Measurements from ENCODE around the gene NELFA.
A peak's percentile ranks its signal among the peaks of the same experiment; 100 is the strongest.
"Not testable (repeated sequence)": the region's sequence is repeated elsewhere in the genome, so short reads cannot be mapped to it uniquely, and the experiment has no call there.

NELFA gene

DNA sequence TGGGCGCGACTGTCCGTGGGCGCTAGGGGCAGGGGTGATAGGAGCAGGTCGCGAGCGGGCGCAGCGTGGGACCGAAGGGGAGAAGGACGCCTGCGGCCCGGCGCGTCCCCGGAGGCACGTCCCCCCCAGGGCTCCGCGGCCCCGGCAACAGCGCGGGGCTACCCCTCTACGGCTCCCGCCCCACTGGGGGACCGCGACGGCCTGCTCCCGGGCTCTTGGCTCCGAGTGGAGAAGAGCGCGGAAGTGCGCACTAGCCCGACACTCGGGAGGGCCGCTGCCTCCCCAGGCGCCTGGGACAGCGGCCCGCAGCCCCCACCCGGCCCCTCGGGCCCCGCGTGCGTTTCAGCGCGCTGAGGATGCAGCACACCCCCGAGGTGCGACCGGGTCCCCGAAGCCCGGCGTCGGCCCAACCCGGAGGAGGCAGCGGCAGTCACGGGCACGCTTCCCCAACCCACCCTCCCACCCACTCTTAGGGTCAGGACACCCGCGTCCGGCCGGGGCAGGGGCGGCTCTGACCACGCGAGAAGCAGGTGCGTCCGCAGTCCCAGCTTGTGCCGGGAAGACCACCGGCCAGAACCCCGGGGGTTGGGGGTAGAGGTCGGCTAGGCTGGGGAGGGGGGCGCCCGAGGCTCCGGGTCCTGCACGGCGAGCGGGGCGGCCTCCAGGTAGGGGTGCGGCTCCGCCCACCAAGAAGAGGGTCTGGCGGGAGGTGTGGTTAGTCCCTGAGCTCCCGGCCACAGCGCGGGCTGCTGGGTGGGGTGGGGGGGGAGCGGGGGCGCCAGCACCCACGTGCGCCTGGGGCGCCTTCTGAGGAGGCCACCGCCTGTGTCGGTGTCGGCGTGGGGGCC is 31.8 kb upstream of the NELFA start:
- DNase-seq, result no peak

DNA sequence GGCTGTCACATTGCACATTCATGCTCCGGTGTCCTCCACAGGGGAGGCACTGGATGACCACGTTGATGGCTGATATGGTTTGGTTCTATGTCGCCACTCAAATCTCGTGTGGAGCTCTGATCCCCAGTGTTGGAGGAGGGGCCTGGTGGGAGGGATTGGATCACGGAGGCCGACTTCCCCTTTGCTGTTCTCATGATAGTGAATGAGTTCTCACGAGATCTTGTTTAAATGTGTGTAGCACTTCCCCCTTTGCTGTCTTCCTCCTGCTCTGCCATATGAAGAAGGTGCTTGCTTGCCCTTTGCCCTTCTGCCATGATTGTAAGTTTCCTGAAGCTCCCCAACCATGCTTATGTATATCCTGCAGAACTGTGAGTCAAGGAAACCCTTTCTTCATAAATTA is 28.1 kb upstream of the NELFA start:
- DNase-seq, result no peak

DNA sequence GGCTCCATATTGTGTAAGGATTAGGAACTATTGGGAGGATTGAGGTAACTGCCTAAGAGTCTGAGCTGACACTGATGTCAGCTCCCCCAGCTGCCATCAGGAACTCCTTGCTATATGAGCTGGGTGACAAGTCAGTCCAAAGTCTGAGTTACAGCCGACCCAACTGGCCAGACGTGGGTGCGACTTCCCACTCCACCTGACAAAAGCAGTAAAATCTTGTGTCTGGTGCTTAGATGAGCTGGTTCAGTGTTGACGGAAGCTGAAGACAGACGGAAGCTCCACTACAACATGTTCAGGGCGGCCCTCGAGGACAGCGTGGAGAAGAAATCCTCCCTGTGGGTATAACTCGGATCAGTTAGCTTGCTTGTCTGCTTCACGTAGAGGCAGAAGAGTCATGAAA is 27.6 kb upstream of the NELFA start:
- no peak for DNase-seq

DNA sequence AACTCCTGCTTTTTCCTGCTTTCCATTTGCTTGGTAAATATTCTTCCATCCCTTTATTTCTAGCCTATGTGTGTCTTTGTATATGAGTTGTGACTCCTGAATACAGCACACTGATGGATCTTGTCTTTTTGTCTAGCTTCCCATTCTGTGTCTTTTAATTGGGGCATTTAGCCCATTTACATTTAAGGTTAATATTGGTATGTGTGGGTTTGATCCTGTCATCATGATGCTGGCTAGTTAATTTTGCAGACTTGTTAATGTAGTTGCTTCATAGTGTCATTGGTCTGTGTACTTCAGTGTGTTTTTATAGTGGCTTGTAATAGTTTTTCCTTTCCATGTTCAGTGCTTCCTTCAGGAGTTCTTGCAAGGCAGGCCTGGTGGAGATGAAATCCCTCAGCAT is 22.4 kb upstream of the NELFA start:
- DNase-seq, result not testable (repeated sequence)

DNA sequence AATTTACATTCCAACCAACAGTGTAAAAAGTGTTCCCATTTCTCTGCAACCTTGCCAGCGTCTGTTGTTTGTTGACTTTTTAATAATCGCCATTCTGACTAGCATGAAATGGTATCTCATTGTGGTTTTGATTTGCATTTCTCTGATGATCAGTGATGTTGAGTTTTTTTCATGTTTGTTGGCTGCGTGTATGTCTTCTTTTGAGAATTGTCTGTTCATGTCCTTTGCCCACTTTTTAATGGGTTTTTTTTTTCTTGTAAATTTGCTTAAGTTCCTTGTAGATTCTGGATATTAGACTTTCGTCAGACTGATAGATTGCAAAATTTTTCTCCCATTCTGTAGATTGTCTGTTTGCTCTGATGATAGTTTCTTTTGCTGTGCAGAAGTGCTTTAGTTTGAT is 18.3 kb upstream of the NELFA start:
- DNase-seq, result not testable (repeated sequence)

DNA sequence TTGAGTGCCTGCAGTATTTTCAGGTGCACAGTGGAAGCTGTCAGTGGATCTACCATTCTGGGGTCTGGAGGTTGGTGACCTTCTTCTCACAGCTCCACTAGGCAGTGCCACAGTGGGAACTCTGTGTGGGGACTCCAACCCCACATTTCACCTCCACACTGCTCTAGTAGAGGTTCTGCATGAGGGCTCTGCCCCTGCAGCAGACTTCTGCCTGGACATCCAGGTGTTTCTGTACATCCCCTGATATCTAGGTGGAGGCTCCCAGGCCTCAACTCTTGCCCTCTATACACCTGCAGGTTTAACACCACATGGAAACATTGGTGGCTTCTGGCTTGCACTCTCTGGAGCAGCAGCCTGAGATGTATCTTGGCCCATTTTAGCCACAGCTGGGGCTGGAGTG is 17.0 kb upstream of the NELFA start:
- DNase-seq, result no peak

DNA sequence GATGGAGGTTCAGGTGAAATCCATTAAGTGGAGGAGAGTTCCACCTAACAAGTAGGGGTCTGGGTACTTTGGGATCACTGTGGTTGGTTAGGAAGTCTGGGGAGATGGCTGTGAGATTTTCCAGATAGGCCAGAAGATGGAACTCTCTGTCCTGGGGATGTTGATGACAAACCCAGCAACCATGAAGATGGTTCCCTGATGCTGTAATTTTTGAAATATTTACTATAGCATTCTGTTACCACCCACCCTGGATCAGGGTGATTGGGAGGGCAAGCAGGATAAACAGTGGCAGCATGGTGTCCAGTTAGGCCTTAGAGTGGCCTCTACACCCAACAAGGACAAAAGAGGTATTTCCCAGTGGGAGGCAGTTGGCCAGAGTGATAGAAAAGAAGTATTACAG is 15.9 kb upstream of the NELFA start:
- no peak for DNase-seq

DNA sequence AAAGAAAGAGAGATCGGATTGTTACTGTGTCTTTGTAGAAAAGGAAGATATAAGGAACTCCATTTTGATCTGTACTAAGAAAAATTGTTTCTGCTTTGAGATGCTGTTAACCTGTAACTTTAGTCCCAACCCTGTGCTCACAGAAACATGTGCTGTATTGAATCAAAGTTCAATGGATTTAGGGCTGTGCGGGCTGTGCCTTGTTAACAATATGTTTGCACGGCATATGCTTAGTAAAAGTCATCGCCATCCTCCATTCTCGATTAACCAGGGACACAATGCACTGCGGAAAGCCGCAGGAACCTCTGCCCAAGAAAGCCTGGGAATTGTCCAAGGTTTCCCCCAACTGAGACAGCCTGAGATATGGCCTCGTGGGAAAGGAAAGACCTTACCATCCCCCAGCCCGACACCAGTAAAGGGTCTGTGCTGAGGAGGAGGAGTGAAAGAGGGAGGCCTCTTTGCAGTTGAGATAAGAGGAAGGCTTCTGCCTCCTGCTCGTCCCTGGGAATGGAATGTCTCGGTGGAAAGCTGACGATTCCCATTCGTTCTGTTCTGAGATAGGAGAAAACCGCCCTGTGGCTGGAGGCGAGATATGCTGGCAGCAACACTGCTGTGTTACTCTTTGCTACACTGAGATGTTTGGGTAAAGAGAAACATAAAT is 12.7 kb upstream of the NELFA start:
- not testable (repeated sequence) for DNase-seq

DNA sequence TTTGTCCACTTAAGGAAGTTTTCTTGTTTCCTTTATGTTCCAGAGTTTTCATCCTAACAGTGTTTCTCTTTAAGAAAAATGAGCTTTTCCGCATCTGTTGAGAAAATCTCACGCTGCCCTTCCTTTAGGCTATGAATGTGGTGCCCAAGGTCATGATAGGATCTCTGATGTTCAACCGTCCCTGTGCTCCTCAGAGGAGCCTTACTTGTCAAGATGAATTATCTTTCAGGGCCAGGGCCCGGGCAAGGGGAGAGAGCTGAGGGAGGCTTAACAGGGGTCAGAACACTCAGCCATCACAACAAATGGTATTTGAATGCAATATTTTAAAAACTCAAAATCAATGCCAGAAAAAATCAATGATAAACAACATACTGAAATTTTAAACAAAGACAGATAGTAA is 6.2 kb upstream of the NELFA start:
- DNase-seq, result no peak

DNA sequence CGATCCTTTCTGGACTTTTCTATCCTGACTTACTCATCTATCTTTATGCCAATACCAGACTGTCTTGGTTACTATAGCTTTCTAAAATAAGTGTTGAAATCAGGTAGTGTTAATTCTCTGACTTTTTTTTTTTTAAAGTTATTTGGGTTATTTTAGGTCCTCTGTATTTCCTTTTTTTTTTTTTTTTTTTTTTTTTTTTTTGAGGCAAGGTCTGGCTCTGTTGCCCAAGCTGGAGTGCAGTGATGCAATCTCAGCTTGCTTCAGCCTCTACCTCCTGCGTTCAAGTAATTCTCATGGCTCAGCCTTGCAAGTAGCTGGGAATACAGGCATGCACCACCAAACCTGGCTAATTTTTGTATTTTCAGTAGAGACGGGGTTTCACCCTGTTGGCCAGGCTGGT is 2.8 kb upstream of the NELFA start:
- no peak for DNase-seq

DNA sequence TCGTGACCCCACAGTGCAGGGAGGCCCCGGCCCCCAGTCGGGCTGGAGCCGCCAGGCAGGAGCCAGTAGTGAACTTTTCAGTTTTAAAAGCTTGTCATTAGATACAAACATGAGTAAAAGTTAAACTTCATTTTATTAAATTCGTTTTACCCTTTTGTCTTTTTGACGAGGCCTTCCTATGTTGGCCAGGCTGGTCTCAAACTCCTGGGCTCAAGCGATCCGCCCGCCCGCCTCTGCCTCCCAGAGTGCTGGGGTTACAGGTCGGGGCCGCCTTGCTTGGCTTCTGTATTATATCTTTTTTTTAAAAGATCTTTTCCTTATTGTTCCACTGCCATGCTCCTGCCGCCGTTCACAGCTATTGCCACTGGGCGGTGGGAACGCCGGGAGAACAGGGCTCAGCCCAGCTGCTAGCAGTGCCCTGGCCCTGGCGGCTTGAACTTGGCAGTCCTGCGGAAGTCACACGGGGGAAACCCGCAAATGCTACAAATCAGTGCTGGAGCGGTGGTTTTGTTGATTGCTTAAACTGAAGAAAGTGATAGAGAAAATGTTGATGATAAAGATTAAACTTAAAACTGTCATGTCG is 968 bp upstream of the NELFA start:
- peak; percentile 69 for DNase-seq

DNA sequence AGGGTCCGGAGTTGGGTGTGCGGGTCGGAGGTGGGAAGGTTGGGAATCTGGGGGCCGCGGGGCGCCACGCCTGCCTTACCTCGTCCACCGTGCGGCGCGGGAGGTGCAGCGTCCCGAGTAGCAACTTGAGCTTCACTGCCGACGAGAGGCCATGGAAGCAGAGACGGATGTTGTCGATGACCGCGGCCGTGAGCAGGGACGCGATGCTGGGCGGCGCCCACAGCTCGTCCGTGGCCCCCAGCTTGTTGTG is 178 bp downstream of the NELFA start:
- no peak for DNase-seq

DNA sequence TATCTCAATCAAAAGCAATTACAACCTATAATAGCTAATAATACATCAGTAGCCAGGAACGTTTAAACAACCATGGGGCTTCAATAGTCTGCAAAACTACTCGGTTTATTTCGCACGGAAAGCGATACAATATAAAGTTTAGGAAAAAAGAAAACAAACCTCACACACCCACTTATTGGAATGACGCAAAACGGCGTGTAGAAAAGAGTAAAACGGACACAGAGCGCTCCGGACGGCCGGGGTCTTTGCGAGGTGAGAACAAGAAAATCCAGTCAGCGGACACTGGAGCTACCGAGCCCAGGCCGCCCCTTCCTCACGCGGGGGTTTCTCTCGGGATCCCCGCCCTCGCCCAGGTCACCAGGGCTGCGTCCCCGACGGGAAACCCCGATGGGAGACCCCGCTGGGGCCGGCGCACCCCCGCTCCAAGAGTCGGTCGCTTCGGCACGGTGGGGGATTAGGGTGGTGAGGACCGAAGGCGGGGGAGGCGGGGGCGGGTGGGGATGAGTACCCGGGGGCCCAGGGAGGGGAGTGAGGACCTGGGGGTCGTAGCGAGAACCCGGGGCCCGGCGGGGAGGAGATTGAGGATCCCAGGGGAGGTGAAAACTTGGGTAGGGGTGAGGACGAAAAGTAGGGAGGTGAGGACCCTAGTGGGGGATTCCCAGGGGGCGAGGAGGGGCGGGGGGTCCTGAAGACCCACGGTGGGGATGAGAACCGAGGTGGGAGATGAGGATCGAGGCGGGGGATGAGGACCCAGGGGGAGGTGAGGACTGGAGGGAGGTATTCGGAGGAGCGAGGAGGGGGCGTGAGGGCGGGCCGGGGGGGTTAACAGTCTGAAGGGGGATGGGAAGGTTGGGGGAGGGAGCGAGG is 737 bp downstream of the NELFA start:
- DNase-seq, result no peak

DNA sequence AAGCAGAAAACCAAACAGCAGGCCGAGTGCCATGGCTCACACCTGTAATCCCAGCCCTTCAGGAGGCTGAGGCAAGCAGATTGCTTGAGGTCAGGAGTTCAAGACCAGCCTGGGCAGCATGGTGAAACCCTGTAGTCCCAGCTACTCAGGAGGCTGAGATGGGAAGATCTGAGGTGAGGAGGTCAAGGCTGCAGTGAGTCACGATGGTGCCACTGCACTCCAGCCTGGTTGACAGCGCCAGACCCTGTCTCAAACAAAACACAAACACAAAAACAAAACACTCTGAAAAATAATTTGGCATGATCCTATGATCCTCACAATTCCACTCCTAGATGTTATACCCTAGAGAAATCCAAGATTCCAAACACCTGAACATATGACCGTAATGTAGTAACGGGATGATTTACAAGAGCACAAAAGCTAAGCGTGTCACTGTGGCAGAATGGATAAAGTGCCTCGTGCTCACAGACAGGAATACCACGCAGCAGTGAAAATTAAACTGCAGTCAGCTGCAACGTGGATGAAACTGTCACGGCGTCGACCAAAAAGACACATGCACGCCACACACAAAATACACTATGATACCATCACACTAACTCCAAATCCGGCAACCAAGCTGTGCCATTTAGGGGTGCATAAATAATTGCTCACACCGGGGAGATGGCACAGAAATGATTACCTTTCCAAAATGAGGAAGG is 1.7 kb downstream of the NELFA start:
- DNase-seq, result no peak

DNA sequence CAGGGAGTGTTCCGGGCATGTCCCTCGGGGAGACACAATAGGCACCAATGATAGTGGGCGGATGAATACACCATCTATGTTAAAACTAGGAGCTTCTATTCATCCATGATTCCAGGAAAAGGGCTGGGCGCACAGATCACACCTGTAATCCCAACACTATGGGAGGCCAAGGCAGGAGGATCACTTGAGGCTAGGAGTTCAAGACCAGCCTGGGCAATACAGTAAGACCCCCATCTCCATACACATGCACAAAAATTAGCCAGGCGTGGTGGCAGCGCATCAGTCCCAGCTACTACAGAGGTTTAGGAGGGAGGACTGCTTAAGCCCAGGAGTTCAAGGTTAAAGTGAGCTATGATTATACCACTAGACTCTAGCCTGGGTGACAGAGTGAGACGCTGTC is 2.4 kb downstream of the NELFA start:
- no peak for DNase-seq

DNA sequence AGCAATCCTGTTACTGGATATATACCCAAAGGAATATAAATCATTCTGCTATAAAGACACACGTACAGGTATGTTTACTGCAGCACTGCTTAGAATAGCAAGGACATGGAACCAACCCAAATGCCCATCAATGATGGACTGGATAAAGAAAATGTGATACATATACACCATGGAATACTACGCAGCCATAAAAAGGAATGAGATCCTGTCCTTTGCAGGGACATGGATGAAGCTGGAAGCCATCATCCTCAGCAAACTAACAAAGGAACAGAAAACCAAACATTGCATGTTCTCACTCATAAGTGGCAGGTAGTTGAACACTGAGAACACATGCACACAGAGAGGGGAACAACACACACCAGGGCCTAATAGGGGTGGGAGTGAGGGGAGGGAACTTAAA is 5.4 kb downstream of the NELFA start:
- DNase-seq, result not testable (repeated sequence)

DNA sequence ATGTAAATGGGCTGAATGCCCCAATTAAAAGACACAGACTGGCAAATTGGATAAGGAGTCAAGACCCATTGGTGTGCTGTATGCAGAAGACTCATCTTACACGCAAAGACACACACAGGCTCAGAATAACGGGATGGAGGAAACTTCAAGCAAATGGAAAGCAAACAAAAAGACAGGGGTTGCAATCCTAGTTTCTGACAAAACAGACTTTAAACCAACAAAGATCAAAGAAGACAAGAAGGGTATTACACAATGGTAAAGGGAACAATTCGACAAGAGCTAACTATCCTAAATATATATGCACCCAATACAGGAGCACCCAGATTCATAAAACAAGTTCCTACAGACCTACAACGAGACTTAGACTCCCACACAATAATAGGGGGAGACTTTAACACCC is 9.5 kb downstream of the NELFA start:
- not testable (repeated sequence) for DNase-seq

DNA sequence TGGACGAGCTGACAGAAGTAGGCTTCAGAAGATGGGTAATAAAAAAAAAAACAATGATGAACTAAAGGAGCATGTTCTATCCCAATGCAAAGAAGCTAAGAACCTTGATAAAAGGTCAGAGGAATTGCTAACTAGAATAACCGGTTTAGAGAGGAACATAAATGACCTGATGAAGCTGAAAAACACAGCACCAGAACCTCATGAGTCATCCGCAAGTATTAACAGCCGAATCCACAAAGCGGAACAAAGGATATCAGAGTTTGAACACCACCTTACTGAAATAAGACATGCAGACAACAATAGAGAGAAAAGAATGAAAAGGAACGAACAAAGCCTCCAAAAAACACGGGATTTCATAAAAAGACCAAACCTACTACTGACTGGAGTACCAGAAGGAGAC is 10.5 kb downstream of the NELFA start:
- no peak for DNase-seq

DNA sequence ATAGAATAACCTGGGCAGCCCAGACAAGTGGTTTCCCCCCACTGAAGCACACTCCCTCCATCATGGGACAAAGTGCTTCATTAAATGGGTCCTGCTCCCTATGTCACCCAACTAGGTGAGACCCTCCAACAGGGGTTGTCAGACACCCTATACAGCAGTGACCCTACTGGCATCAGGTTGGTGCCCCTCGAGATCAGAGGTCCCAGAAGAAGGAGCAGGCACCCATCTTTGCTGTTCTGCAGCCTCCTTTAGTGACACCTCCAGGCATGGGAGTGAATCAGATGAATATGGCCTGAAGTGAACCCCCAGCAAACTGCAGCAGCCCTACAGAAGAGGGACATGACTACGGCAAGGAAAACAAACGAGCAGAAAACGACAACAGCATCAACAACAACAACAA is 11.1 kb downstream of the NELFA start:
- no peak for DNase-seq

DNA sequence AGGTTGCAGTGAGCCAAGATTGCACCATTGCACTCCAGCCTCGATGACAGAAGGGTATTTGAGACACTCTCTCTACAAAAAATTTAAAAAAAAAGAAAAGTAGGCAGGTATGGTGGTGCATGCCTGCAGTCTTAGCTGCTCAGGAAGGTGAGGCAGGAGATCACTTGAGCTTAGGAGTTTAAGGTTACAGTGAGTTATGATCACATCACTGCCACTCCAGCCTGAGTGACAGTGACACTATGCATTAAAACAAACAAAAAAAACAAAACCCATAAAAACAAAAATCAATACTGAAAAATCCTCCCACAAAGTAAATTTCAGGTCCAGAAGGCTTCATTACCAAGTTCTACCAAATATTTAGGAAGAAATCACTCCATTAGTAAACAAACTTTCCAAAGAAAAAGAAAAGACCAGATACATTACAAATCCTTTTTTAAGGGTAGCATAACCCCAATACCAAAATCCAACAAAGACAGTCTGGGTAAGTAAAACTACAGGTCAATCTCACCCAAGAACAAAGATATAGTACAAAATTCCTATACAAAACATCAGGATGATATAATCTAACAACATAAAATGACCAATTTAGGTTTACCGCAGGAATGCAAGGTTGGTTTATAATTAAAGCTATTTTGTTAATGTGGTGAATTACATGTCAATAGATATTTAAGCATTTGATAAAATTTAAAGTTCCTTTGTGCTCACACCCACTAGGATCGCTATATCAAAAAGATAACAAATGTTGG is 11.7 kb downstream of the NELFA start:
- no peak for DNase-seq

DNA sequence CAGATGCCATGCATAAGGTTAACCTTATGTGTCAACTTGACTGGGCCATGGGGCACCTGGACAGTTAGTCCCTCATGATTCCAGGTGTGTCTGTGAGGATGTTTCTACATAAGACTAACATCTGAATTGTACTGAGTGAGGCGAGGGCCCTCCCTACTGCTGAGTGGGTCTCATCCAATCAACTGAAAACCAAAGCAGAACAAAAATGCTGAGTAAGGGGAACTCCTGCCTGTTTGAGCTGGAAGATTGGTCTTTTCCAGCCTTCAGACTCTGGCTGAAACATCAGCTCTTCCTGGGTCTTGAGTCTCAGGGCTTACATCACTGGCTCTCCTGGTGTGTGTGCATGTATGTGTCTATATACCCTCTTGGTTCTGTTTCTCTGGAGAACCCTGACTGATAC is 13.8 kb downstream of the NELFA start:
- DNase-seq, result no peak

Measured in stimulated activated CD8-positive, alpha-beta memory T cell treated with anti-CD3 and anti-CD28 coated beads, Interleukin-4, amount 100 ng/mL, for 48 hours (primary cell).